Measurements from ENCODE around the gene SLC37A1.

GRCh38 chr21:42580076-42580792 is 66.6 kb downstream of the SLC37A1 start:
- TF ChIP-seq CTCF (IDR thresholded peaks at IDR 0.05; ENCODE audit: insufficient read depth, low read length) (no peak), POLR2AphosphoS5 (IDR thresholded peaks at IDR 0.05; ENCODE audit: low read depth) (no peak), REST (IDR thresholded peaks at IDR 0.05; ENCODE audit: insufficient replicate concordance, low read depth) (no peak), SPI1 (IDR thresholded peaks at IDR 0.05; ENCODE audit: borderline replicate concordance, low read depth) (no peak), GABPA (IDR thresholded peaks at IDR 0.05; ENCODE audit: low read depth) (no peak)
